ENCODE measurements around the gene UROS.

- no peak for TF ChIP-seq POLR2A (IDR thresholded peaks at IDR 0.05; ENCODE audit: low read length)
- no peak for TF ChIP-seq GATA1 (IDR thresholded peaks at IDR 0.05; ENCODE audit: low read depth, low read length)
These were observed 20.9 kb downstream of the UROS start for GRCh38 chr10:125802131-125802530.

Measured in erythroblast (primary cell).